Measurements from ENCODE around the gene ADARB1.

ADARB1 gene

GRCh38 chr21:45039317-45040156 is 34.8 kb upstream of the ADARB1 start:
- DNase-seq: no peak

GRCh38 chr21:45040157-45040711 is 34.1 kb upstream of the ADARB1 start:
- DNase-seq: no peak

GRCh38 chr21:45040739-45041138 is 33.6 kb upstream of the ADARB1 start:
- no peak for DNase-seq

- DNase-seq: no peak
These were observed 33.0 kb upstream of the ADARB1 start for GRCh38 chr21:45041351-45041805.

- no peak for DNase-seq
These were observed 32.3 kb upstream of the ADARB1 start for GRCh38 chr21:45041984-45042663.

- no peak for DNase-seq
These were observed 31.7 kb upstream of the ADARB1 start for GRCh38 chr21:45042664-45043161.

- DNase-seq: no peak
These were observed 30.8 kb upstream of the ADARB1 start for GRCh38 chr21:45043541-45044020.

GRCh38 chr21:45045481-45045880 is 28.9 kb upstream of the ADARB1 start:
- DNase-seq: no peak

- DNase-seq: no peak
These were observed 27.1 kb upstream of the ADARB1 start for GRCh38 chr21:45047257-45047656.

GRCh38 chr21:45048026-45048698 is 26.2 kb upstream of the ADARB1 start:
- DNase-seq: no peak

GRCh38 chr21:45048968-45049367 is 25.4 kb upstream of the ADARB1 start:
- DNase-seq: no peak

- no peak for DNase-seq
These were observed 24.6 kb upstream of the ADARB1 start for GRCh38 chr21:45049714-45050344.

GRCh38 chr21:45050345-45050796 is 24.0 kb upstream of the ADARB1 start:
- no peak for DNase-seq

GRCh38 chr21:45050797-45051489 is 23.4 kb upstream of the ADARB1 start:
- no peak for DNase-seq

- DNase-seq: no peak
These were observed 22.6 kb upstream of the ADARB1 start for GRCh38 chr21:45051580-45052434.

- no peak for DNase-seq
These were observed 21.4 kb upstream of the ADARB1 start for GRCh38 chr21:45052960-45053359.

- no peak for DNase-seq
These were observed 20.7 kb upstream of the ADARB1 start for GRCh38 chr21:45053561-45054226.

GRCh38 chr21:45054227-45054926 is 20.0 kb upstream of the ADARB1 start:
- no peak for DNase-seq

- no peak for DNase-seq
These were observed 19.3 kb upstream of the ADARB1 start for GRCh38 chr21:45054927-45055612.

Data from stimulated activated CD4-positive, alpha-beta T cell treated with anti-CD3 and anti-CD28 coated beads, Interleukin-1b, Interleukin-23, amount 100 ng/mL, for 48 hours (primary cell).